SK-N-SH (cell line): Measurements from ENCODE around the gene HMGCL.

Source experiments
- CHD2 ChIP-seq: fragments of 150-350 bp; IDR thresholded peaks from 2 replicates; pipeline ENCODE4 v1.6.1; 2018; ENCODE audit warnings: low read length; ENCODE audit not compliant: partially characterized antibody
- GABPA ChIP-seq: IDR thresholded peaks from 2 replicates; pipeline ENCODE4 v1.4.0; 2012; ENCODE audit warnings: low read depth, mild to moderate bottlenecking
- MEF2A ChIP-seq: IDR thresholded peaks from 2 replicates; pipeline ENCODE4 v1.4.0; 2012; ENCODE audit warnings: low read depth, borderline replicate concordance
- NFIC ChIP-seq: IDR thresholded peaks from 2 replicates; pipeline ENCODE4 v1.4.0; 2012; ENCODE audit warnings: borderline replicate concordance
- RCOR1 ChIP-seq: fragments of 150-350 bp; IDR thresholded peaks from 2 replicates; pipeline ENCODE4 v1.6.1; 2017; ENCODE audit warnings: antibody characterized with exemption, low read length
- YY1 ChIP-seq: IDR thresholded peaks from 2 replicates; pipeline ENCODE4 v1.4.0; 2012; ENCODE audit warnings: low read depth, mild to moderate bottlenecking
- TF ChIP-seq, protein P1 (sequence below): IDR thresholded peaks from 2 replicates; pipeline ENCODE4 v1.4.0; 2012; ENCODE audit warnings: low read depth
- TF ChIP-seq, protein P2 (sequence below): fragments of 200-600 bp; sonication (generic); IDR thresholded peaks from 2 replicates; pipeline ENCODE4 v1.6.1; 2017; ENCODE audit warnings: antibody characterized with exemption, mild to moderate bottlenecking, moderate library complexity

DNA sequence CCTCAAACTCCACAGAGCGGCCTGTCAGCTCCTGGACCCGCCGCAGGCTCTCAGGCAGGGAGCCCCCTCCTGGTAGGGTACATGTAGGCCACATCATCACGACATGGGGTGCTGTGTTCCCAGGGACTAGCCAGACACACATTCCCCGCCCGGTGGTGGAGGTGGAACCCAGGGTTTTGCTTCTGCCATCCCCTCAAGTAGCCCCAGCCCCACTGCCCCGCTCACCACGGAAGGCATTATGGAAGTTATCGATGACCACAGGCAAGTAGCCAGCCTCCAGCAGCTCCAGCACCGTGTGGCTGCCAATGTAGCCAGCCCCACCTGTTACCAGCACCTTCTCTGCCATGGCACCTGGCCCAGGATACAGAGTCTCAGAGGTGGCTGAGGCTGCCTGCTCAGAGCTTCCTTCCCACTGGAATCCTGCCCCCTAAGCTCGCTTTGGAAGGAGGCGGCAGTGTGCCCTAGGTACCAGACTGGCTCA lies 26.5 kb downstream of the HMGCL start:
- TF ChIP-seq, protein P1, sequence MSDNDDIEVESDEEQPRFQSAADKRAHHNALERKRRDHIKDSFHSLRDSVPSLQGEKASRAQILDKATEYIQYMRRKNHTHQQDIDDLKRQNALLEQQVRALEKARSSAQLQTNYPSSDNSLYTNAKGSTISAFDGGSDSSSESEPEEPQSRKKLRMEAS = no peak
- TF ChIP-seq, protein P2, sequence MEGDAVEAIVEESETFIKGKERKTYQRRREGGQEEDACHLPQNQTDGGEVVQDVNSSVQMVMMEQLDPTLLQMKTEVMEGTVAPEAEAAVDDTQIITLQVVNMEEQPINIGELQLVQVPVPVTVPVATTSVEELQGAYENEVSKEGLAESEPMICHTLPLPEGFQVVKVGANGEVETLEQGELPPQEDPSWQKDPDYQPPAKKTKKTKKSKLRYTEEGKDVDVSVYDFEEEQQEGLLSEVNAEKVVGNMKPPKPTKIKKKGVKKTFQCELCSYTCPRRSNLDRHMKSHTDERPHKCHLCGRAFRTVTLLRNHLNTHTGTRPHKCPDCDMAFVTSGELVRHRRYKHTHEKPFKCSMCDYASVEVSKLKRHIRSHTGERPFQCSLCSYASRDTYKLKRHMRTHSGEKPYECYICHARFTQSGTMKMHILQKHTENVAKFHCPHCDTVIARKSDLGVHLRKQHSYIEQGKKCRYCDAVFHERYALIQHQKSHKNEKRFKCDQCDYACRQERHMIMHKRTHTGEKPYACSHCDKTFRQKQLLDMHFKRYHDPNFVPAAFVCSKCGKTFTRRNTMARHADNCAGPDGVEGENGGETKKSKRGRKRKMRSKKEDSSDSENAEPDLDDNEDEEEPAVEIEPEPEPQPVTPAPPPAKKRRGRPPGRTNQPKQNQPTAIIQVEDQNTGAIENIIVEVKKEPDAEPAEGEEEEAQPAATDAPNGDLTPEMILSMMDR = peak; percentile 33; the same call in 1 of the 2 replicates
- TF ChIP-seq CHD2 = no peak
- TF ChIP-seq NFIC = no peak
- TF ChIP-seq YY1 = no peak
- TF ChIP-seq GABPA = no peak
- TF ChIP-seq MEF2A = no peak
- TF ChIP-seq RCOR1 = no peak
